ENCODE data around the gene HSPA1L. TPM values are rescaled to one million over a fixed set of nuclear protein-coding genes. Genes with fewer than 3 reads are reported as not detected.

HSPA1L gene
- polyA plus RNA-seq, 2 of the 4 experiments (the other 2 are of a cell fraction): 1.2 to 1.7 TPM

DNA sequence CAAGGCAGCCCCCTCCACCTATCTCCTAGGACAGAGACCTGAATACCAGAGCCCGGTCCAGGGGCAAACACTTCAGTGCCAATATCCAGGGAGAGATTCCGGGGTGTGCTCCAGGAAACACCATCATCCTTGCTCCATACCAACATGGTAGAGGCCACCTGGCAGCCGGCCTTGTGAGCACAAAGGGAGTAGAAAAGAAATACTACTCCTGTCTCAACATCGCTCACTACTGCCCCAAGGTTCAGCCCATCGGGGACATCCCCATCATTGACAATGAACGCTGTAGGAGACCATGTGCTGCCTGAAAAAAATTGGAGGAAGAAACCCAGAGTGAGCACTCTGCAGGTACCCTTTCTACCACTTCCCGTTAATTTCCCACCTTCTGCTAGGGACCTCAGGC lies 46.1 kb upstream of the HSPA1L start:
- Histone ChIP-seq H3K4me2 (no peak overlapping the region), H3K4me1 (peaks cover 4% of the 10 kb centered on the region; the same call in 1 of the 3 replicates), H3K4me3 (no peak overlapping the region), H3K9me3 (no peaks in the 10 kb centered on the region), H3K27ac (no peak overlapping the region)
- DNase-seq (ENCODE audit: low read depth in 1 of 2, low spot score in 1 of 2): no peak
- POLR2A ChIA-PET: no interaction called here
- ATAC-seq: no peak
- FAIRE-seq: no peak
- CTCF ChIA-PET: no interaction called here
- 72% methylated on average over 7 of the region's 7 CpGs for WGBS (ENCODE audit: missing lambda C conversion rate)
- no peak for TF ChIP-seq PHF8 (IDR thresholded peaks at IDR 0.05; ENCODE audit: borderline replicate concordance, low read depth)
- TF ChIP-seq, protein P1, sequence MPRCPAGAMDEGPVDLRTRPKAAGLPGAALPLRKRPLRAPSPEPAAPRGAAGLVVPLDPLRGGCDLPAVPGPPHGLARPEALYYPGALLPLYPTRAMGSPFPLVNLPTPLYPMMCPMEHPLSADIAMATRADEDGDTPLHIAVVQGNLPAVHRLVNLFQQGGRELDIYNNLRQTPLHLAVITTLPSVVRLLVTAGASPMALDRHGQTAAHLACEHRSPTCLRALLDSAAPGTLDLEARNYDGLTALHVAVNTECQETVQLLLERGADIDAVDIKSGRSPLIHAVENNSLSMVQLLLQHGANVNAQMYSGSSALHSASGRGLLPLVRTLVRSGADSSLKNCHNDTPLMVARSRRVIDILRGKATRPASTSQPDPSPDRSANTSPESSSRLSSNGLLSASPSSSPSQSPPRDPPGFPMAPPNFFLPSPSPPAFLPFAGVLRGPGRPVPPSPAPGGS (IDR thresholded peaks at IDR 0.05): no peak
- TF ChIP-seq, protein P2, sequence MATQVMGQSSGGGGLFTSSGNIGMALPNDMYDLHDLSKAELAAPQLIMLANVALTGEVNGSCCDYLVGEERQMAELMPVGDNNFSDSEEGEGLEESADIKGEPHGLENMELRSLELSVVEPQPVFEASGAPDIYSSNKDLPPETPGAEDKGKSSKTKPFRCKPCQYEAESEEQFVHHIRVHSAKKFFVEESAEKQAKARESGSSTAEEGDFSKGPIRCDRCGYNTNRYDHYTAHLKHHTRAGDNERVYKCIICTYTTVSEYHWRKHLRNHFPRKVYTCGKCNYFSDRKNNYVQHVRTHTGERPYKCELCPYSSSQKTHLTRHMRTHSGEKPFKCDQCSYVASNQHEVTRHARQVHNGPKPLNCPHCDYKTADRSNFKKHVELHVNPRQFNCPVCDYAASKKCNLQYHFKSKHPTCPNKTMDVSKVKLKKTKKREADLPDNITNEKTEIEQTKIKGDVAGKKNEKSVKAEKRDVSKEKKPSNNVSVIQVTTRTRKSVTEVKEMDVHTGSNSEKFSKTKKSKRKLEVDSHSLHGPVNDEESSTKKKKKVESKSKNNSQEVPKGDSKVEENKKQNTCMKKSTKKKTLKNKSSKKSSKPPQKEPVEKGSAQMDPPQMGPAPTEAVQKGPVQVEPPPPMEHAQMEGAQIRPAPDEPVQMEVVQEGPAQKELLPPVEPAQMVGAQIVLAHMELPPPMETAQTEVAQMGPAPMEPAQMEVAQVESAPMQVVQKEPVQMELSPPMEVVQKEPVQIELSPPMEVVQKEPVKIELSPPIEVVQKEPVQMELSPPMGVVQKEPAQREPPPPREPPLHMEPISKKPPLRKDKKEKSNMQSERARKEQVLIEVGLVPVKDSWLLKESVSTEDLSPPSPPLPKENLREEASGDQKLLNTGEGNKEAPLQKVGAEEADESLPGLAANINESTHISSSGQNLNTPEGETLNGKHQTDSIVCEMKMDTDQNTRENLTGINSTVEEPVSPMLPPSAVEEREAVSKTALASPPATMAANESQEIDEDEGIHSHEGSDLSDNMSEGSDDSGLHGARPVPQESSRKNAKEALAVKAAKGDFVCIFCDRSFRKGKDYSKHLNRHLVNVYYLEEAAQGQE (IDR thresholded peaks at IDR 0.05): no peak
- TF ChIP-seq CHD2 (IDR thresholded peaks at IDR 0.05; ENCODE audit: low read length, partially characterized antibody): no peak
- no peak for TF ChIP-seq JUNB (IDR thresholded peaks at IDR 0.05)
- no peak for TF ChIP-seq RARB (CRISPR knock-in tag; IDR thresholded peaks at IDR 0.05)
- no peak for TF ChIP-seq HDAC2 (IDR thresholded peaks at IDR 0.05)
- TF ChIP-seq CHD4 (IDR thresholded peaks at IDR 0.05; ENCODE audit: borderline replicate concordance): no peak
- no peak for TF ChIP-seq RFX5 (IDR thresholded peaks at IDR 0.05)
- TF ChIP-seq JUN (IDR thresholded peaks at IDR 0.05): no peak
- TF ChIP-seq, protein P3, sequence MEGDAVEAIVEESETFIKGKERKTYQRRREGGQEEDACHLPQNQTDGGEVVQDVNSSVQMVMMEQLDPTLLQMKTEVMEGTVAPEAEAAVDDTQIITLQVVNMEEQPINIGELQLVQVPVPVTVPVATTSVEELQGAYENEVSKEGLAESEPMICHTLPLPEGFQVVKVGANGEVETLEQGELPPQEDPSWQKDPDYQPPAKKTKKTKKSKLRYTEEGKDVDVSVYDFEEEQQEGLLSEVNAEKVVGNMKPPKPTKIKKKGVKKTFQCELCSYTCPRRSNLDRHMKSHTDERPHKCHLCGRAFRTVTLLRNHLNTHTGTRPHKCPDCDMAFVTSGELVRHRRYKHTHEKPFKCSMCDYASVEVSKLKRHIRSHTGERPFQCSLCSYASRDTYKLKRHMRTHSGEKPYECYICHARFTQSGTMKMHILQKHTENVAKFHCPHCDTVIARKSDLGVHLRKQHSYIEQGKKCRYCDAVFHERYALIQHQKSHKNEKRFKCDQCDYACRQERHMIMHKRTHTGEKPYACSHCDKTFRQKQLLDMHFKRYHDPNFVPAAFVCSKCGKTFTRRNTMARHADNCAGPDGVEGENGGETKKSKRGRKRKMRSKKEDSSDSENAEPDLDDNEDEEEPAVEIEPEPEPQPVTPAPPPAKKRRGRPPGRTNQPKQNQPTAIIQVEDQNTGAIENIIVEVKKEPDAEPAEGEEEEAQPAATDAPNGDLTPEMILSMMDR (IDR thresholded peaks at IDR 0.05): no peak
- no peak for TF ChIP-seq RNF2 (IDR thresholded peaks at IDR 0.05; ENCODE audit: borderline replicate concordance, low read depth)
- no peak for TF ChIP-seq MYC (IDR thresholded peaks at IDR 0.05; ENCODE audit: borderline replicate concordance, low read length)
- TF ChIP-seq HOXB5 (CRISPR knock-in tag; IDR thresholded peaks at IDR 0.05): no peak
- TF ChIP-seq FOSB (CRISPR knock-in tag; IDR thresholded peaks at IDR 0.05): no peak
- no peak for TF ChIP-seq SMC3 (IDR thresholded peaks at IDR 0.05)
- TF ChIP-seq ZFP36 (IDR thresholded peaks at IDR 0.05; ENCODE audit: borderline replicate concordance, partially characterized antibody): no peak
- TF ChIP-seq CBX8 (IDR thresholded peaks at IDR 0.05): no peak
- no peak for TF ChIP-seq ZSCAN20 (CRISPR knock-in tag; IDR thresholded peaks at IDR 0.05)
- no peak for TF ChIP-seq TFCP2L1 (CRISPR knock-in tag; IDR thresholded peaks at IDR 0.05)

DNA sequence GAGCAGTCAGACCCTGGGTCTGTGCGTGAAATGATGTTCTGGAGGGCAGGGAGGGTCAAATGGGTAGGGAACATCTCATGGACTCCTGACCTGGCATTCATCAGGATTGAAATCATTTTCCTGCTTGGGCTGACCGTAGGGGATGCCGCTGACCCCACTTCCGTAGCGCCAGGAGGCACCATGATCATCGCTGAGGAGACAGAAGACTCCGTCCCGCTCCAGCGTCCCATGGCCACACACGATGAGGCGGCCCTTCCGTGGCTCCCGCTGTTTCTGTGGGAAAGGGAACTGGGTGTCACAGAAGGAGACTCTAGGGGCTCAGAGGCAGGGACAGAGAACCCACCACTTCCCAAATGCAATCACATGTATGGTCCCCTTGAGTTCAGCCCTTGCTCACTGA lies 45.3 kb upstream of the HSPA1L start:
- FAIRE-seq (no peak), DNase-seq (ENCODE audit: low read depth in 1 of 2, low spot score in 1 of 2) (no peak), ATAC-seq (no peak)
- no peaks in the 10 kb centered on the region for H3K9me3 ChIP-seq
- no peak overlapping the region for H3K4me2 ChIP-seq
- peaks cover 4% of the 10 kb centered on the region; the same call in 1 of the 3 replicates for H3K4me1 ChIP-seq
- WGBS (ENCODE audit: missing lambda C conversion rate): 94% methylated on average over 13 of the region's 13 CpGs
- ChIA-PET CTCF (interaction anchor here (1.0 to 1.5 kb wide), 2 partner anchors 35 to 92 kb away, joined by 4 to 5 read pairs; no protein-coding TSS in a partner anchor), POLR2A (no interaction called here)
- no peak overlapping the region for H3K27ac ChIP-seq
- H3K4me3 ChIP-seq: no peak overlapping the region
- TF ChIP-seq NFE2L2 (conservative IDR thresholded peaks at IDR 0.05; ENCODE audit: low read length) (no peak), RFX5 (IDR thresholded peaks at IDR 0.05) (no peak), MAZ (IDR thresholded peaks at IDR 0.05; ENCODE audit: borderline replicate concordance, low read depth, low read length) (no peak), HDAC2 (IDR thresholded peaks at IDR 0.05) (no peak), MAFK (IDR thresholded peaks at IDR 0.05; ENCODE audit: partially characterized antibody) (no peak), SREBF2 (IDR thresholded peaks at IDR 0.05) (no peak), CBX2 (IDR thresholded peaks at IDR 0.05; ENCODE audit: borderline replicate concordance, low read depth) (no peak), CHD4 (IDR thresholded peaks at IDR 0.05; ENCODE audit: borderline replicate concordance) (no peak)
- TF ChIP-seq, protein P1 (IDR thresholded peaks at IDR 0.05): no peak
- TF ChIP-seq, protein P4, sequence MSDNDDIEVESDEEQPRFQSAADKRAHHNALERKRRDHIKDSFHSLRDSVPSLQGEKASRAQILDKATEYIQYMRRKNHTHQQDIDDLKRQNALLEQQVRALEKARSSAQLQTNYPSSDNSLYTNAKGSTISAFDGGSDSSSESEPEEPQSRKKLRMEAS (IDR thresholded peaks at IDR 0.05): no peak
- TF ChIP-seq, protein P5, sequence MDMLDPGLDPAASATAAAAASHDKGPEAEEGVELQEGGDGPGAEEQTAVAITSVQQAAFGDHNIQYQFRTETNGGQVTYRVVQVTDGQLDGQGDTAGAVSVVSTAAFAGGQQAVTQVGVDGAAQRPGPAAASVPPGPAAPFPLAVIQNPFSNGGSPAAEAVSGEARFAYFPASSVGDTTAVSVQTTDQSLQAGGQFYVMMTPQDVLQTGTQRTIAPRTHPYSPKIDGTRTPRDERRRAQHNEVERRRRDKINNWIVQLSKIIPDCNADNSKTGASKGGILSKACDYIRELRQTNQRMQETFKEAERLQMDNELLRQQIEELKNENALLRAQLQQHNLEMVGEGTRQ (IDR thresholded peaks at IDR 0.05): no peak
- TF ChIP-seq, protein P6, sequence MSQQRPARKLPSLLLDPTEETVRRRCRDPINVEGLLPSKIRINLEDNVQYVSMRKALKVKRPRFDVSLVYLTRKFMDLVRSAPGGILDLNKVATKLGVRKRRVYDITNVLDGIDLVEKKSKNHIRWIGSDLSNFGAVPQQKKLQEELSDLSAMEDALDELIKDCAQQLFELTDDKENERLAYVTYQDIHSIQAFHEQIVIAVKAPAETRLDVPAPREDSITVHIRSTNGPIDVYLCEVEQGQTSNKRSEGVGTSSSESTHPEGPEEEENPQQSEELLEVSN (IDR thresholded peaks at IDR 0.05; ENCODE audit: borderline replicate concordance, low read depth): no peak
